ENCODE results near the gene RSL1D1. TPM values are rescaled to one million over a fixed set of nuclear protein-coding genes. Genes with fewer than 3 reads are reported as not detected.

The RSL1D1 gene
- total RNA-seq, 1 experiment from 2014 or later, result 195 TPM

DNA sequence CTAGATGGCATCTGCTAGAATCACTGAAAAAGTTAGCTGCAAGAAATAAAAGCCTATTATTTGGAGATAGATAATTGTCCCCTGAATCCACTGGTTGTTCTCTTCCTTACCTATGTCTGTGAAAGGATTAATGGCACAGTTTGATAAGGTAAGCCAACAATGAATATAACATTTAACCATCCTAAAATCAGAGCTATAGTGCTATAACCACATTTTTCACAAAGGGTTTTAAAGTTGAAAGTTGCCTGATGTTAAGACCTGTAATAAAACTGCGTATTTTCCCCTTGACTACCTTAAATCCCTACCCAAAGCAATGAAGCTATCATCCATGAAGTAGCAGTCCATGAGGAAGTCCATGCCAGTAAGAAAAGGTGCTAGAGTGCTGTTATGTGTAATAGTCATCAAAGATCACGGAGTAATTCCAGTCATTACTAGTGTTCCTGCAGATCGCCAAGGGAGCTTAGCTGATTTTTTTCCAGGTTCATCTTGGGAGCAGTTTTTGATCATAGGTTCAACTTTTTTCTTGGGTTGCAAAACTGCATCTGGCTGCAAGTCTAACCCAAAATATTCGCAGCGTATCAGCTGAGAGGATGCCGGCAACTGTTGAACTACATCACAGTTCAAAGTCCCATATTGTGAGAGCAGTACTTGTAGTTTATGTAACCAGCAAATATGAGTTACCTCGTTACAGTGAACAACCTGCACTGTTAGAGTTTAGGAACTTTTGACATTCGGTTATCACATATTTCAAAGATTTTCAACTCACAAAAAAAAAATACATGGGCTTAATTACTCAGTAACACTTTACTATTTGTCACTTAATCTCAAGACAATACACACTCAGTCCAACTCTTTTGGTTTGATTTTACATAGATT is 18.2 kb upstream of the RSL1D1 start:
- BruUV-seq (replicated peaks), result no TSS peak
- POLR2A ChIA-PET, result no interaction called here
- H3K4me3 ChIP-seq (ENCODE audit: low read depth in 2 of 2, low read length in 2 of 2), result no peak overlapping the region
- H3K27ac ChIP-seq (ENCODE audit: low read length), result no peak overlapping the region
- H3K9me3 ChIP-seq (ENCODE audit: control insufficient read depth, insufficient read depth, low read depth, low read length), result no peaks in the 10 kb centered on the region
- peaks cover 24% of the 10 kb centered on the region for H3K36me3 ChIP-seq (ENCODE audit: control insufficient read depth, insufficient read depth, low read length)
- in situ Hi-C loops (cut with HindIII; ENCODE audit: low pct_unique_long_range_greater_than_20kb, low sequenced_read_pairs), result no loop called here
- H3K27me3 ChIP-seq (ENCODE audit: control insufficient read depth, insufficient read depth, low read length), result no peaks in the 10 kb centered on the region
- ATAC-seq (no peak), DNase-seq (ENCODE audit: low read depth, low spot score) (no peak)
- intact Hi-C loops (cut with micrococcal nuclease; ENCODE audit: unreplicated experiment), result no loop called here
- TF ChIP-seq SIN3A (IDR thresholded peaks at IDR 0.05; ENCODE audit: borderline replicate concordance, insufficient read depth, low read depth, low read length), result no peak
- H3K4me1 ChIP-seq (ENCODE audit: control insufficient read depth, insufficient read depth, low read length), result peaks cover 21% of the 10 kb centered on the region
- CTCF ChIA-PET, result no interaction called here

DNA sequence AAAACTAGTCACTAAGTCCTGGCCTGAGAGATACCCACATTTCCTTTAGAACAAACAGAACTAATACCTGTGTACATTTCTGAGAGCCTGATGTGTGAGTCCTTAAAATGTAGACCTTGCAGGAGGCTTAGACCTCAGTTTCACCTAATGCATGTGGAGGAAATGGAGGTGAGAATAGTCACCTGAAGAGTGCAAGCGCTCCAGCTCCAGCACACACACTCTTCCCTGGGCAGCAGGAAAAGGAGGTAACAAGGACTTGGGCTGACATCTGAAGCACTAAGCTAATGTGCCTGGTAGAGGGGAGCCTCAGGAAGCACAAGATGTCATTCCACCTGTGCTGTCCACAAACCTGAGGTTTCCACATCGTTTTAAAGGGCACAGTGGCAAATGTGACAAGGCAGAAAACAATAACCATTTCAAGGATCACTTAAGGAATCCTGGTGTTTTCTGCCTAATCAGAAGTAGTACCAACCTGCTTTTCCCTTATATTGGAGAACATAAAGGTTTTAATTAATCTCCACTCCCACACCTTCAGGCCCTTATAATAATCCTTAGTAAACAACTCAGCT is 17.2 kb upstream of the RSL1D1 start:
- ATAC-seq (no peak), DNase-seq (ENCODE audit: low read depth, low spot score) (no peak)
- TF ChIP-seq, protein P1, sequence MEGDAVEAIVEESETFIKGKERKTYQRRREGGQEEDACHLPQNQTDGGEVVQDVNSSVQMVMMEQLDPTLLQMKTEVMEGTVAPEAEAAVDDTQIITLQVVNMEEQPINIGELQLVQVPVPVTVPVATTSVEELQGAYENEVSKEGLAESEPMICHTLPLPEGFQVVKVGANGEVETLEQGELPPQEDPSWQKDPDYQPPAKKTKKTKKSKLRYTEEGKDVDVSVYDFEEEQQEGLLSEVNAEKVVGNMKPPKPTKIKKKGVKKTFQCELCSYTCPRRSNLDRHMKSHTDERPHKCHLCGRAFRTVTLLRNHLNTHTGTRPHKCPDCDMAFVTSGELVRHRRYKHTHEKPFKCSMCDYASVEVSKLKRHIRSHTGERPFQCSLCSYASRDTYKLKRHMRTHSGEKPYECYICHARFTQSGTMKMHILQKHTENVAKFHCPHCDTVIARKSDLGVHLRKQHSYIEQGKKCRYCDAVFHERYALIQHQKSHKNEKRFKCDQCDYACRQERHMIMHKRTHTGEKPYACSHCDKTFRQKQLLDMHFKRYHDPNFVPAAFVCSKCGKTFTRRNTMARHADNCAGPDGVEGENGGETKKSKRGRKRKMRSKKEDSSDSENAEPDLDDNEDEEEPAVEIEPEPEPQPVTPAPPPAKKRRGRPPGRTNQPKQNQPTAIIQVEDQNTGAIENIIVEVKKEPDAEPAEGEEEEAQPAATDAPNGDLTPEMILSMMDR (IDR thresholded peaks at IDR 0.05), result no peak
- TF ChIP-seq, protein P2, sequence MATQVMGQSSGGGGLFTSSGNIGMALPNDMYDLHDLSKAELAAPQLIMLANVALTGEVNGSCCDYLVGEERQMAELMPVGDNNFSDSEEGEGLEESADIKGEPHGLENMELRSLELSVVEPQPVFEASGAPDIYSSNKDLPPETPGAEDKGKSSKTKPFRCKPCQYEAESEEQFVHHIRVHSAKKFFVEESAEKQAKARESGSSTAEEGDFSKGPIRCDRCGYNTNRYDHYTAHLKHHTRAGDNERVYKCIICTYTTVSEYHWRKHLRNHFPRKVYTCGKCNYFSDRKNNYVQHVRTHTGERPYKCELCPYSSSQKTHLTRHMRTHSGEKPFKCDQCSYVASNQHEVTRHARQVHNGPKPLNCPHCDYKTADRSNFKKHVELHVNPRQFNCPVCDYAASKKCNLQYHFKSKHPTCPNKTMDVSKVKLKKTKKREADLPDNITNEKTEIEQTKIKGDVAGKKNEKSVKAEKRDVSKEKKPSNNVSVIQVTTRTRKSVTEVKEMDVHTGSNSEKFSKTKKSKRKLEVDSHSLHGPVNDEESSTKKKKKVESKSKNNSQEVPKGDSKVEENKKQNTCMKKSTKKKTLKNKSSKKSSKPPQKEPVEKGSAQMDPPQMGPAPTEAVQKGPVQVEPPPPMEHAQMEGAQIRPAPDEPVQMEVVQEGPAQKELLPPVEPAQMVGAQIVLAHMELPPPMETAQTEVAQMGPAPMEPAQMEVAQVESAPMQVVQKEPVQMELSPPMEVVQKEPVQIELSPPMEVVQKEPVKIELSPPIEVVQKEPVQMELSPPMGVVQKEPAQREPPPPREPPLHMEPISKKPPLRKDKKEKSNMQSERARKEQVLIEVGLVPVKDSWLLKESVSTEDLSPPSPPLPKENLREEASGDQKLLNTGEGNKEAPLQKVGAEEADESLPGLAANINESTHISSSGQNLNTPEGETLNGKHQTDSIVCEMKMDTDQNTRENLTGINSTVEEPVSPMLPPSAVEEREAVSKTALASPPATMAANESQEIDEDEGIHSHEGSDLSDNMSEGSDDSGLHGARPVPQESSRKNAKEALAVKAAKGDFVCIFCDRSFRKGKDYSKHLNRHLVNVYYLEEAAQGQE (IDR thresholded peaks at IDR 0.05; ENCODE audit: insufficient read depth in 1 of 2, low read depth in 2 of 2, low read length in 1 of 2), result no peak
- TF ChIP-seq POLR2AphosphoS5 (IDR thresholded peaks at IDR 0.05; ENCODE audit: low read depth, low read length), result no peak
- TF ChIP-seq TCF7L2 (IDR thresholded peaks at IDR 0.05; ENCODE audit: low read depth, low read length), result no peak
- no peak for TF ChIP-seq SIN3A (IDR thresholded peaks at IDR 0.05; ENCODE audit: borderline replicate concordance, insufficient read depth, low read depth, low read length)
- POLR2A ChIA-PET, result interaction anchor here (0.7 kb wide), 1 partner anchor 200 kb away, joined by 4 read pairs; no protein-coding TSS in a partner anchor
- CTCF ChIA-PET, result no interaction called here
- Histone ChIP-seq H3K27ac (ENCODE audit: low read length) (no peak overlapping the region), H3K4me1 (ENCODE audit: control insufficient read depth, insufficient read depth, low read length) (peaks cover 21% of the 10 kb centered on the region), H3K36me3 (ENCODE audit: control insufficient read depth, insufficient read depth, low read length) (peaks cover 24% of the 10 kb centered on the region), H3K9me3 (ENCODE audit: control insufficient read depth, insufficient read depth, low read depth, low read length) (no peaks in the 10 kb centered on the region), H3K27me3 (ENCODE audit: control insufficient read depth, insufficient read depth, low read length) (no peaks in the 10 kb centered on the region), H3K4me3 (ENCODE audit: low read depth in 2 of 2, low read length in 2 of 2) (no peak overlapping the region)
- in situ Hi-C loops (cut with HindIII; ENCODE audit: low pct_unique_long_range_greater_than_20kb, low sequenced_read_pairs), result no loop called here
- no TSS peak for BruUV-seq (replicated peaks)
- intact Hi-C loops (cut with micrococcal nuclease; ENCODE audit: unreplicated experiment), result no loop called here

DNA sequence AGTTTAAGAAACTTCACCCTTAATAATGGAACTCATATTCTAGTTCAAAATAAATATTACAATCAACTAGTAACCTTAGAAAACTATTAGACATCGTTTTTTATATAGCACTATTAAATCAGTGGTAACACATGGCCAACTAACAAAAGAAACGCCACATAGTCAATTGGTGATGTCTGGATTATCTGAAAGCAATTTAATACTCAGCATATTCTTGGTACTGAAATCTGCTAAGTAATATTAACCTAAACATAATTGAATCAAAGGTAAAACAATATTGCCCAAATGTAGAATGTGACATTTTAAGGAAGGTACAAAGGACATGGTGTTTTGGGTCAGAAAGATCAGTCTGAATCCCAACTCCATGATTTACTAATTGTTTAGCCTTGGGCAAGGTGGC is 11.1 kb upstream of the RSL1D1 start:
- no peaks in the 10 kb centered on the region for H3K36me3 ChIP-seq (ENCODE audit: control insufficient read depth, insufficient read depth, low read length)
- intact Hi-C loops (cut with micrococcal nuclease; ENCODE audit: unreplicated experiment) (no loop called here), in situ Hi-C loops (cut with HindIII; ENCODE audit: low pct_unique_long_range_greater_than_20kb, low sequenced_read_pairs) (no loop called here)
- ChIA-PET CTCF (no interaction called here), POLR2A (no interaction called here)
- BruUV-seq (replicated peaks), result no TSS peak
- peaks cover 6% of the 10 kb centered on the region; the same call in 1 of the 2 replicates for H3K4me1 ChIP-seq (ENCODE audit: control insufficient read depth, insufficient read depth, low read length)
- no peaks in the 10 kb centered on the region for H3K27me3 ChIP-seq (ENCODE audit: control insufficient read depth, insufficient read depth, low read length)
- H3K4me3 ChIP-seq (ENCODE audit: low read depth in 2 of 2, low read length in 2 of 2), result no peak overlapping the region
- H3K9me3 ChIP-seq (ENCODE audit: control insufficient read depth, insufficient read depth, low read depth, low read length), result no peaks in the 10 kb centered on the region
- DNase-seq (ENCODE audit: low read depth, low spot score) (no peak), ATAC-seq (no peak)
- no peak for TF ChIP-seq TCF7L2 (IDR thresholded peaks at IDR 0.05; ENCODE audit: low read depth, low read length)
- TF ChIP-seq SIN3A (IDR thresholded peaks at IDR 0.05; ENCODE audit: borderline replicate concordance, insufficient read depth, low read depth, low read length), result no peak
- TF ChIP-seq, protein P1 (IDR thresholded peaks at IDR 0.05), result no peak
- TF ChIP-seq, protein P2 (IDR thresholded peaks at IDR 0.05; ENCODE audit: insufficient read depth in 1 of 2, low read depth in 2 of 2, low read length in 1 of 2), result no peak
- no peak for TF ChIP-seq POLR2AphosphoS5 (IDR thresholded peaks at IDR 0.05; ENCODE audit: low read depth, low read length)
- H3K27ac ChIP-seq (ENCODE audit: low read length), result no peak overlapping the region
